Measurements from ENCODE around the gene PI16.
A peak's percentile ranks its signal among the peaks of the same experiment; 100 is the strongest.
"Not testable (repeated sequence)": the region's sequence is repeated elsewhere in the genome, so short reads cannot be mapped to it uniquely, and the experiment has no call there.

The PI16 gene

GRCh38 chr6:36980129-36980528 is 25.6 kb downstream of the PI16 start:
- DNase-seq, result no peak
- TF ChIP-seq GATA1 (IDR thresholded peaks at IDR 0.05; ENCODE audit: low read depth, low read length) (no peak), POLR2A (IDR thresholded peaks at IDR 0.05; ENCODE audit: low read length) (no peak)

GRCh38 chr6:36980876-36981619 is 26.5 kb downstream of the PI16 start:
- TF ChIP-seq POLR2A (IDR thresholded peaks at IDR 0.05; ENCODE audit: low read length) (no peak), GATA1 (IDR thresholded peaks at IDR 0.05; ENCODE audit: low read depth, low read length) (no peak)
- DNase-seq, result no peak

- TF ChIP-seq GATA1 (IDR thresholded peaks at IDR 0.05; ENCODE audit: low read depth, low read length) (no peak), POLR2A (IDR thresholded peaks at IDR 0.05; ENCODE audit: low read length) (no peak)
- DNase-seq, result no peak
Measured at GRCh38 chr6:36983538-36983937, 29.0 kb downstream of the PI16 start.

- peak; percentile 45 to 58 for DNase-seq
- TF ChIP-seq GATA1 (IDR thresholded peaks at IDR 0.05; ENCODE audit: low read depth, low read length) (no peak), POLR2A (IDR thresholded peaks at IDR 0.05; ENCODE audit: low read length) (no peak)
Measured at GRCh38 chr6:36984581-36985416, 30.3 kb downstream of the PI16 start.

- peak in 1 of 2 experiments; percentile 57 for DNase-seq
- no peak for TF ChIP-seq POLR2A (IDR thresholded peaks at IDR 0.05; ENCODE audit: low read length)
- no peak for TF ChIP-seq GATA1 (IDR thresholded peaks at IDR 0.05; ENCODE audit: low read depth, low read length)
Measured at GRCh38 chr6:36985417-36985807, 30.9 kb downstream of the PI16 start.

- TF ChIP-seq POLR2A (IDR thresholded peaks at IDR 0.05; ENCODE audit: low read length) (peak; percentile 93), GATA1 (IDR thresholded peaks at IDR 0.05; ENCODE audit: low read depth, low read length) (no peak)
- peak; percentile 93 to 96 for DNase-seq
Measured at GRCh38 chr6:36985808-36986703, 31.5 kb downstream of the PI16 start, which contains the start of gene MTCH1. Gene MTCH1, minus strand, starts transcription at chr6:36986196. Its CDS starts 23 bp downstream, at chr6:36986173.

- TF ChIP-seq POLR2A (IDR thresholded peaks at IDR 0.05; ENCODE audit: low read length) (no peak), GATA1 (IDR thresholded peaks at IDR 0.05; ENCODE audit: low read depth, low read length) (no peak)
- peak; percentile 48 to 68 for DNase-seq
Measured at GRCh38 chr6:36986704-36987047, 32.1 kb downstream of the PI16 start.

- TF ChIP-seq GATA1 (IDR thresholded peaks at IDR 0.05; ENCODE audit: low read depth, low read length) (no peak), POLR2A (IDR thresholded peaks at IDR 0.05; ENCODE audit: low read length) (no peak)
Measured at GRCh38 chr6:36989264-36989663, 34.7 kb downstream of the PI16 start.

GRCh38 chr6:36990401-36990800 is 35.9 kb downstream of the PI16 start:
- not testable (repeated sequence) for DNase-seq

More at GRCh38 chr6:36989264-36989663, 34.7 kb downstream of the PI16 start:
- DNase-seq, result no peak

GRCh38 chr6:36997811-36998722 is 43.5 kb downstream of the PI16 start:
- DNase-seq, result no peak
- no peak for TF ChIP-seq GATA1 (IDR thresholded peaks at IDR 0.05; ENCODE audit: low read depth, low read length)
- no peak for TF ChIP-seq POLR2A (IDR thresholded peaks at IDR 0.05; ENCODE audit: low read length)

- DNase-seq, result no peak
- no peak for TF ChIP-seq POLR2A (IDR thresholded peaks at IDR 0.05; ENCODE audit: low read length)
- TF ChIP-seq GATA1 (IDR thresholded peaks at IDR 0.05; ENCODE audit: low read depth, low read length), result no peak
Measured at GRCh38 chr6:36998723-36999038, 44.1 kb downstream of the PI16 start.

- DNase-seq, result no peak
- no peak for TF ChIP-seq POLR2A (IDR thresholded peaks at IDR 0.05; ENCODE audit: low read length)
- TF ChIP-seq GATA1 (IDR thresholded peaks at IDR 0.05; ENCODE audit: low read depth, low read length), result no peak
Measured at GRCh38 chr6:36999061-36999750, 44.7 kb downstream of the PI16 start.
